GM12891 (cell line): ENCODE data around the gene PPP2R2B.

Source experiments
- POLR2AphosphoS5 ChIP-seq: IDR thresholded peaks from 2 replicates; pipeline ENCODE4 v1.6.1; 2011; ENCODE audit warnings: low read depth, low read length, control low read depth
- SPI1 ChIP-seq: IDR thresholded peaks from 2 replicates; pipeline ENCODE4 v1.6.1; 2011; ENCODE audit warnings: low read depth, low read length, control low read depth

GRCh38 chr5:146682899-146683532, 195.5 kb downstream of the PPP2R2B start:
- no peak for TF ChIP-seq SPI1
- no peak for TF ChIP-seq POLR2AphosphoS5
